Measurements from ENCODE around the gene METTL14. TPM values are rescaled to one million over a fixed set of nuclear protein-coding genes. Genes with fewer than 3 reads are reported as not detected.

METTL14 gene
- total and polyA plus RNA-seq, 3 donors from 2014 or later = 49.2 to 74.3 (median 54.8) TPM

GRCh38 chr4:118756429-118756828 is 71.2 kb downstream of the METTL14 start:
- no peak for DNase-seq
- H3K4me3 ChIP-seq = no peak overlapping the region
- H3K4me1 ChIP-seq = peaks cover 41% of the 10 kb centered on the region
- TF ChIP-seq POLR2A (IDR thresholded peaks at IDR 0.05) = no peak
- TF ChIP-seq CTCF (IDR thresholded peaks at IDR 0.05) = no peak
- H3K9me3 ChIP-seq = no peaks in the 10 kb centered on the region
- 59 to 63% methylated on average over 3 of the region's 3 CpGs for WGBS, 2 donors
- no peaks in the 10 kb centered on the region for H3K27me3 ChIP-seq
- H3K36me3 ChIP-seq (ENCODE audit: low read depth, missing control alignments) = no peaks in the 10 kb centered on the region
- intact Hi-C loops (cut with DNase I; ENCODE audit: low total_unique reads) = no loop called here
- H3K27ac ChIP-seq = peak overlapping the region; percentile 12 to 60

- DNase-seq = no peak
- 84 to 90% methylated on average over 1 of the region's 1 CpG for WGBS, 2 donors
- H3K27me3 ChIP-seq = no peaks in the 10 kb centered on the region
- H3K4me1 ChIP-seq = peaks cover 46% of the 10 kb centered on the region
- intact Hi-C loops (cut with DNase I; ENCODE audit: low total_unique reads) = no loop called here
- TF ChIP-seq POLR2A (IDR thresholded peaks at IDR 0.05) (no peak), CTCF (IDR thresholded peaks at IDR 0.05) (no peak)
- no peak overlapping the region for H3K4me3 ChIP-seq
- H3K27ac ChIP-seq = peak overlapping the region; percentile 12 to 60
- H3K36me3 ChIP-seq (ENCODE audit: low read depth, missing control alignments) = no peaks in the 10 kb centered on the region
- H3K9me3 ChIP-seq = no peaks in the 10 kb centered on the region
These were observed 71.8 kb downstream of the METTL14 start for GRCh38 chr4:118756958-118757357.

GRCh38 chr4:118757761-118758251 is 72.6 kb downstream of the METTL14 start:
- Histone ChIP-seq H3K36me3 (ENCODE audit: low read depth, missing control alignments) (no peaks in the 10 kb centered on the region), H3K4me1 (peaks cover 55% of the 10 kb centered on the region), H3K4me3 (no peak overlapping the region), H3K27ac (peak overlapping the region; percentile 12 to 60), H3K27me3 (no peaks in the 10 kb centered on the region), H3K9me3 (no peaks in the 10 kb centered on the region)
- 50 to 54% methylated on average over 2 of the region's 2 CpGs for WGBS, 2 donors
- TF ChIP-seq POLR2A (IDR thresholded peaks at IDR 0.05) (no peak), CTCF (IDR thresholded peaks at IDR 0.05) (no peak)
- no peak for DNase-seq
- intact Hi-C loops (cut with DNase I; ENCODE audit: low total_unique reads) = no loop called here

GRCh38 chr4:118758293-118758692 is 73.1 kb downstream of the METTL14 start:
- no peak for TF ChIP-seq CTCF (IDR thresholded peaks at IDR 0.05)
- no peak for TF ChIP-seq POLR2A (IDR thresholded peaks at IDR 0.05)
- intact Hi-C loops (cut with DNase I; ENCODE audit: low total_unique reads) = no loop called here
- H3K9me3 ChIP-seq = no peaks in the 10 kb centered on the region
- no peak for DNase-seq
- 46 to 53% methylated on average over 5 of the region's 5 CpGs for WGBS, 2 donors
- H3K4me3 ChIP-seq = no peak overlapping the region
- H3K27me3 ChIP-seq = no peaks in the 10 kb centered on the region
- H3K36me3 ChIP-seq (ENCODE audit: low read depth, missing control alignments) = no peaks in the 10 kb centered on the region
- peak overlapping the region in 1 of 2 donors; percentile 60 for H3K27ac ChIP-seq
- peaks cover 57% of the 10 kb centered on the region for H3K4me1 ChIP-seq

GRCh38 chr4:118759481-118759880 is 74.3 kb downstream of the METTL14 start:
- intact Hi-C loops (cut with DNase I; ENCODE audit: low total_unique reads) = no loop called here
- Histone ChIP-seq H3K4me1 (peaks cover 61% of the 10 kb centered on the region), H3K27ac (peak overlapping the region; percentile 36 to 60), H3K4me3 (no peak overlapping the region), H3K27me3 (no peaks in the 10 kb centered on the region), H3K36me3 (ENCODE audit: low read depth, missing control alignments) (no peaks in the 10 kb centered on the region), H3K9me3 (no peaks in the 10 kb centered on the region)
- no peak for TF ChIP-seq CTCF (IDR thresholded peaks at IDR 0.05)
- TF ChIP-seq POLR2A (IDR thresholded peaks at IDR 0.05) = no peak
- DNase-seq = no peak
- 38 to 50% methylated on average over 2 of the region's 2 CpGs for WGBS, 2 donors
